Activated T-cell treated with anti-CD3 and anti-CD28 coated beads, Interleukin-2, amount 50 U/mL, for 4 hours (primary cell): ENCODE data around the gene IL2RA. TPM values are rescaled to one million over a fixed set of nuclear protein-coding genes. Genes with fewer than 3 reads are reported as not detected.
A peak's percentile ranks its signal among the peaks of the same experiment; 100 is the strongest.
"Not testable (repeated sequence)": the region's sequence is repeated elsewhere in the genome, so short reads cannot be mapped to it uniquely, and the experiment has no call there.

Experiments used
- ATAC-seq, 2 donors: fragments of 200-7000 bp; cut with Tn5 transposase; one replicate each; pipeline ENCODE4 v1.10.0; 2021
- DNase-seq: peaks from one replicate; pipeline ENCODE4 v3.0.0-alpha.2; 2020
- H3K27me3 Mint-ChIP-seq: one replicate; pipeline ENCODE4 v1.8.0; 2021; ENCODE audit warnings: low read depth, mixed read lengths
- H3K36me3 Mint-ChIP-seq: one replicate; pipeline ENCODE4 v1.8.0; 2022; ENCODE audit warnings: mixed read lengths; ENCODE audit not compliant: insufficient read depth
- H3K4me1 Mint-ChIP-seq: one replicate; pipeline ENCODE4 v1.8.0; 2021; ENCODE audit warnings: low read depth, mixed read lengths
- H3K4me3 Mint-ChIP-seq: one replicate; pipeline ENCODE4 v1.8.0; 2021; ENCODE audit warnings: mild to moderate bottlenecking, moderate library complexity, mixed read lengths
- H3K9me3 Mint-ChIP-seq: one replicate; pipeline ENCODE4 v1.8.0; 2021; ENCODE audit warnings: mixed read lengths
- total RNA-seq, 3 donors: library from RNA; stranded (reverse); gene quantifications; one replicate each; pipeline ENCODE4 v1.2.1, GENCODE V29; 2021

The IL2RA gene
- total RNA-seq, 3 donors from 2014 or later = 639 to 698 (median 653) TPM

DNA sequence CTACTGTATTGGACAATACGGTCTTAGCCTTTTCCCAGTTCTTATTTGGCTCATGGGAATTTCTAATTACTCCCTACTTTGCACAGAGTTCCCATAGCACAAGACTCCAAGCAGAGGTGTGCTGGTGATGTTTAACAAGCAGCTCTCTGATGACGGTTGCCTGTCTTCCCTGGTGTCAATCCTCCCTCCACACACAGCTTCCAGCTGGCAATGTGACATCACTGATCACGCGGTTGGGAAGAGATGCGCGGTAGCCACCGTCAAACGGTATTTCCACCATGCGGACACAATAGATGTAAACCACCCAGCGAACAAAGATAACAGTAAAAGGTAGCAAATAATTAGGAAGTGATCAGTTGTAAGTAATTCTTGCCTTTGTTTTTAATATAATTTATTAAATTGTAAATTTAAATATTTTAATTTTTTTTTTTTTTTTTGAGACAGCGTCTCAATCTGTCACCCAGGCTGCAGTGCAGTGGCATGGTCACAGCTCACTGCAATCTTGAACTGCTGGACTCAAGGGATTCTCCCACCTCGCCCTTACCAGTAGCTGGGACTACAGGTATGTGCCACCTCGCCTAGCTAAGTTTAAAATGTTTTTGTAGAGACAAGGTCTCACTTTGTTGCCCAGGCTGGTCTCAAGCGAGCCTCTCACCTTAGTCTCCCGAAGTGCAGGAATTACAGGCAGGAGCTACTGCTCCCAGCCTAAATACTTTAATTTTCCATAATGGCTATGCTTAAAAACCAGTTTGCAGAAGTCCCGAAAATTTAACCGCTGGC, 48.6 kb downstream of the IL2RA start:
- no peak for ATAC-seq
- Mint-ChIP-seq H3K4me3 (no peak overlapping the region), H3K9me3 (no peaks in the 10 kb centered on the region), H3K4me1 (peaks cover 50% of the 10 kb centered on the region), H3K36me3 (peaks cover 52% of the 10 kb centered on the region), H3K27me3 (no peaks in the 10 kb centered on the region)
- no peak for DNase-seq

DNA sequence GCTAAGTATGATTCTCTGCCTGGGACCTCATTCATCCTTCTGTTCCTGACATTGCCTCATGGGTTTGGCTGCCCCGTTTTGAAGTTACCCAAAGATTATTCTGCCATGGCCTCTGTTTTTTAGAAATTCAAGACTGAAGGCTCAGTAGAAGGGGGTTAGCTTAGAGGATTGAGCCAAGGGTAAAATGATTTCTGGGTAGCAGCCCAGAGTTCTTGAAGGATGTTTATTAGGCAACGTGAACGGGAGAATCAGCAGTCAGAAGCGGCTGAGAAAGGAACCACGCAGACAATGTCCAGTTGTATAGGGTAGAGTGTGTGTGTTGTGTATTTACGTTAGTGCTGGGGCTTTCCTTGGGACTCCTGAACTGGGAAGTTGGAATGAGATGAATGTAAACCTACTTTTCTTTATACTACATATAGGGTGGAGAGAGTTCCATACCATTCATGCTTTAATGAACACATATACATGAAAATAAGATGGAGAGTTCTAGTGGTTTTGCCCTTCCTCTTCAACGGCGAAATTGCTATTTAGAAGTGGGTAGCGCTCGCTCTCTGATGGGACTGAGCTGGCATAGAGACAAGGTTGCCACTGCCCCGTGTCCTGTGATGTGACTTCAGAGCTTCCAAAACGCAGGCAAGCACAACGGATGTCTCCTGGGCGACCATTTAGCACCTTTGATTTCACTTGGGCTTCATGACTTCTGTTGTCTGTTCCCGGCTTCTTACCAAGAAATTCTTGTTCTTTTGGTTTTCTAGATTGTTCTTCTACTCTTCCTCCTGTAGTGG, 49.9 kb downstream of the IL2RA start:
- H3K36me3 Mint-ChIP-seq = peaks cover 50% of the 10 kb centered on the region
- H3K4me3 Mint-ChIP-seq = no peak overlapping the region
- H3K27me3 Mint-ChIP-seq = no peaks in the 10 kb centered on the region
- ATAC-seq = no peak
- peaks cover 51% of the 10 kb centered on the region for H3K4me1 Mint-ChIP-seq
- no peak for DNase-seq
- no peaks in the 10 kb centered on the region for H3K9me3 Mint-ChIP-seq

GRCh38 chr10:6011558-6011957, 50.6 kb downstream of the IL2RA start:
- Mint-ChIP-seq H3K36me3 (peaks cover 45% of the 10 kb centered on the region), H3K9me3 (peaks cover 5% of the 10 kb centered on the region), H3K4me3 (no peak overlapping the region), H3K27me3 (no peaks in the 10 kb centered on the region), H3K4me1 (peaks cover 48% of the 10 kb centered on the region)
- ATAC-seq (no peak), DNase-seq (no peak)

- ATAC-seq (no peak), DNase-seq (no peak)
- peaks cover 38% of the 10 kb centered on the region for H3K36me3 Mint-ChIP-seq
- H3K4me1 Mint-ChIP-seq = peaks cover 42% of the 10 kb centered on the region
- peaks cover 5% of the 10 kb centered on the region for H3K9me3 Mint-ChIP-seq
- no peak overlapping the region for H3K4me3 Mint-ChIP-seq
- no peaks in the 10 kb centered on the region for H3K27me3 Mint-ChIP-seq
Measured at GRCh38 chr10:6010569-6010968, 51.6 kb downstream of the IL2RA start.

DNA sequence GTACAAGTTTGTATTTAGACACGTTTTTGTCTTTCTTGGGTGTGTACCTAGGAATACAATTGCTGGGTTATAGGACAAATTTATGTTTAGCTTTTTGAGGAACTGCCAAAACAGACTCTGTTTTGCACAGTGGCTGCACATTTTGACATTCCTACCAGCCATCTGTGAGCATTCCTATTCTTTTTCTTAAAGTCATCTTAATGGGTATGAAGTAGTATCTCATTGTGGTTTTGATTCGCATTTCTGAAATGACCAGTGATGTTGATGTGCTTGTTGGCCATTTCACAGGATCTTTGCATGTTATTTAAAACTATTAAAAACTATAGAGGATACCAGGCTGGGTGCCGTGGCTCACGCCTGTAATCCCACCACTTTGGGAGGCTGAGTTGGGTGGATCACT, 52.2 kb downstream of the IL2RA start:
- Mint-ChIP-seq H3K4me3 (no peak overlapping the region), H3K36me3 (peaks cover 34% of the 10 kb centered on the region), H3K9me3 (peaks cover 5% of the 10 kb centered on the region), H3K4me1 (peaks cover 36% of the 10 kb centered on the region), H3K27me3 (no peaks in the 10 kb centered on the region)
- ATAC-seq (no peak), DNase-seq (no peak)

GRCh38 chr10:6009150-6009549, 53.0 kb downstream of the IL2RA start:
- Mint-ChIP-seq H3K36me3 (peaks cover 29% of the 10 kb centered on the region), H3K4me3 (no peak overlapping the region), H3K9me3 (peaks cover 5% of the 10 kb centered on the region), H3K27me3 (no peaks in the 10 kb centered on the region), H3K4me1 (peaks cover 28% of the 10 kb centered on the region)
- DNase-seq (no peak), ATAC-seq (peak; percentile 61 to 65)

DNA sequence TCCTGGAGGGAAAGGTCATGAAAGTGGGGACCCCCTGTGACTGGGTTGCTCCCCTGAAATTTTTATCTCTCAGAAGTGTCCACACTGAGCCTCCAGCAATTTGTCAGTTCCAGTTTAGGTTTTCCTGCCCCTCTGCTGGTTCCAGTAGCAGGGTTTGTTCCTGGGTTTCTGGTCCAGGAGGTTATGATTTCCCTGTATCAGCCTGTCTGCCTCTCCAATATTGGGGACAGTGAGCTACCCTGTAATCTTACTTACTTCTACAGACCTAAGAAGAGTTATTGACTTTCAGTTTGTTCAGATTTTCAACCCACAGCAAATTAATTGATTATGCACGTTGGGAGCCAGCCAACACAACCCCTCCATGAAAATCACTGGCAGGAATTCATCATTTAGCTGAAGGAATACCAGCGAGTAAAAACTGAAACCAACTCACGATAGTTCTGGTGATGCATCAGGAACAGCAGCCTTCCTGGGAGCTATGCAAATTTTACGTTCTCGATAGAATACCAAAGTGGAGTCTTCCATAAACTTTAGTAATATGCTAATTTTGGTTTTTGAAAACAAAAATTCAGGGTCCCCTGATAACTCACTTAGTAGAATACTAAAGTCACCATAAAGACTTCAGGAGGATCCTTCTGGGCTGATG, 53.5 kb downstream of the IL2RA start:
- Mint-ChIP-seq H3K36me3 (peaks cover 25% of the 10 kb centered on the region), H3K27me3 (no peaks in the 10 kb centered on the region), H3K9me3 (peaks cover 5% of the 10 kb centered on the region), H3K4me1 (peaks cover 25% of the 10 kb centered on the region), H3K4me3 (no peak overlapping the region)
- ATAC-seq (no peak), DNase-seq (no peak)

GRCh38 chr10:6006991-6007390, 55.2 kb downstream of the IL2RA start:
- H3K36me3 Mint-ChIP-seq = peaks cover 14% of the 10 kb centered on the region
- ATAC-seq = no peak
- no peak for DNase-seq

DNA sequence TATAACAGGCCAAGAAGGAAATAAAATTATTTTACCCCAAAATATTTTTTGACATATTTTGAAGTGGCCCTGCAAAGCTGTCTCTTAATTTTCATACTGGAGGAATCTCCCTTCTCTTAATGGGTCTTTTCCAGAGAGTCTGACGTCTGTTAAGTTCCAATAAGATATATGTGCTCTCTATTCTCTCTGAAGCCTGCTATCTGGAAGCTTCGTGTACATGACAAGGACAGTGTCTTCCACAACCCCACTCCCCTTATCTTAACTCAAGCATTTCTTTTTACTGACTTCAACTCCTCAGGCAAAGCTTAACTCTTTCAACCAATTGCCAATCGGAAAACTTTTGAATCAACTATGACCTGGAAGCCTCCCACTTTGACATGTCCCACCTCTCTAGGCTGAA, 55.6 kb downstream of the IL2RA start:
- Mint-ChIP-seq H3K4me3 (no peak overlapping the region), H3K27me3 (no peaks in the 10 kb centered on the region), H3K36me3 (peaks cover 10% of the 10 kb centered on the region), H3K4me1 (peaks cover 36% of the 10 kb centered on the region), H3K9me3 (peaks cover 5% of the 10 kb centered on the region)
- DNase-seq (no peak), ATAC-seq (no peak)

More at GRCh38 chr10:6006991-6007390, 55.2 kb downstream of the IL2RA start:
- H3K27me3 Mint-ChIP-seq = no peaks in the 10 kb centered on the region
- H3K9me3 Mint-ChIP-seq = peaks cover 5% of the 10 kb centered on the region
- no peak overlapping the region for H3K4me3 Mint-ChIP-seq
- peaks cover 34% of the 10 kb centered on the region for H3K4me1 Mint-ChIP-seq

- DNase-seq (no peak), ATAC-seq (no peak)
- Mint-ChIP-seq H3K4me1 (peaks cover 33% of the 10 kb centered on the region), H3K27me3 (no peaks in the 10 kb centered on the region), H3K9me3 (peaks cover 5% of the 10 kb centered on the region), H3K4me3 (no peak overlapping the region), H3K36me3 (peaks cover 4% of the 10 kb centered on the region)
Measured at GRCh38 chr10:6005856-6006395, 56.2 kb downstream of the IL2RA start.

DNA sequence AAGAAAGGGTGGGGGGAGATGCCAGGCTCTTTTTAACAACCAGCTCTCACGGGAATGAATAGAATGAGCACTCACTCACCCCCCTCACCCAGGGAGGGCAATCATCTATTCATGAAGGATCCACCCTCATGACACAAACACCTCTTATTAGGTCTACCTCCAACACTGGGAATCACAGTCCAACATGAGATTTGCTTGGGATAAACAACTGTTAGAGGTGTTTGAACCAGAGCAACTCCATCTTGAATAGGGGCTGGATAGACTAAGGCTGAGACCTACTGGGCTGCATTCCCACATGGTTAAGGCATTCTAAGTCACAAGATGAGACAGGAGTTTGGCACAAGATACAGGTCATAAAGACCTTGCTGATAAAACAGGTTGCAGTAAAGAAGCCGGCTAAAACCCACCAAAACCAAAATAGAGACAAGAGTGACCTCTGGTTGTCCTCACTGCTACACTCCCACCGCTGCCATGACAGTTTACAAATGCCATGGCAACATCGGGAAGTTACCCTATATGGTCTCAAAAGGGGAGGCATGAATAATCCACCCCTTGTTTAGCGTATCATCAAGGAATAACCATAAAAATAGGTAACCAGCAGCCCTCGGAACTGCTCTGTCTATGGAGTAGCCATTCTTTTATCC, 56.9 kb downstream of the IL2RA start:
- H3K27me3 Mint-ChIP-seq, ATAC-seq, H3K4me3 Mint-ChIP-seq, H3K36me3 Mint-ChIP-seq, H3K9me3 Mint-ChIP-seq, DNase-seq: not testable (repeated sequence)
- peaks cover 35% of the 10 kb centered on the region for H3K4me1 Mint-ChIP-seq

- H3K4me3 Mint-ChIP-seq = no peak overlapping the region
- no peak for DNase-seq
Measured at GRCh38 chr10:6002809-6003510, 59.2 kb downstream of the IL2RA start.

DNA sequence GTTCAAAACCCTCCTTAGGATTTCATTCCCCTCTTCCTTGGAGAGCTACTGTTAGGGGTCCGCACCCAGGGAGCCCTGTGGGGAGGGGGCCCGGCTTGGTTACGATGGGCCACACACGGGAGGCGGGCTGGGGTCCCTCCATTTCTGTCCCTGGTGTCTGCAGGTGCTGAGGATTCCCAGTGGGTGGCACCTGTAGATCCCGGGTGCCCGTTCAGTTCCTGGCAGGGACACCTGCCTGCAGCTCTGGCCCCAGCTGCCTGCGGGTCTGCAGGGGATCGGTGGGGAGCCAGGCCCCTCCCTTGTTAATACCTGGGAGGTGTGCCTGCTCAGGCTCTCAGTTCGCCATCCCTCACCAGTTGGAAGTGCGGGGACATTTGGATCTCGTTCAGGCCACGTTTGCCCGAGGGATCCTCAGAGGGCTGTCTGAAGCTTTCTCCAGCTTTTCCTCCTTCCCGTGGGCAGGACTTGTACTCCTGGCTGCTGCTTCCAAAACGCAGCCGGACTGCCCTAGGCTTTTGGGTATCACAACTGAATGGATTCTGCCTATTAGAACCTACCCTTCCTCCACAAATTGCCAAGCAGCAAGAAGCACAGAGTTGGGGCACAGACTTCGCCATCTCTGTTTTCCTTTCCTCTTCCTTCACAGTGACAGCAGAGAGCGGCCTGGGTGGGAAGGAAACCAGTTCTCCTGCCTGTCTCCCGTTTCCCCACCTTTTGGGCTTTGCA, 62.6 kb downstream of the IL2RA start:
- H3K9me3 Mint-ChIP-seq = no peaks in the 10 kb centered on the region
- ATAC-seq (no peak), DNase-seq (no peak)
- peaks cover 24% of the 10 kb centered on the region for H3K4me1 Mint-ChIP-seq
- H3K4me3 Mint-ChIP-seq = no peak overlapping the region
- no peaks in the 10 kb centered on the region for H3K36me3 Mint-ChIP-seq
- H3K27me3 Mint-ChIP-seq = peaks cover 2% of the 10 kb centered on the region

More at GRCh38 chr10:6002809-6003510, 59.2 kb downstream of the IL2RA start:
- Mint-ChIP-seq H3K4me1 (peaks cover 24% of the 10 kb centered on the region), H3K36me3 (no peaks in the 10 kb centered on the region), H3K27me3 (peaks cover 2% of the 10 kb centered on the region), H3K9me3 (peaks cover 5% of the 10 kb centered on the region)
- ATAC-seq = peak; percentile 78 to 79
